Caki2 (cell line): ENCODE data around the gene GRIN2C. TPM values are rescaled to one million over a fixed set of nuclear protein-coding genes. Genes with fewer than 3 reads are reported as not detected.

Experiments used
- DNase-seq: peaks from one replicate; pipeline ENCODE4 v3.0.0-alpha.2; 2015; ENCODE audit warnings: low read depth
- in situ Hi-C: cut with HindIII; loops from 2 replicates; pipeline ENCODE4 v1.10.0; 2016; ENCODE audit warnings: low sequenced_read_pairs, low pct_unique_long_range_greater_than_20kb, mixed read lengths
- total RNA-seq: library from RNA; depleted of rRNA; stranded (reverse); fragments of >200 nt; shearing (Covaris generic); gene quantifications from 2 replicates; pipeline ENCODE4 v1.2.3, GENCODE V29; 2014; ENCODE audit warnings: low replicate concordance; rRNA removed

The GRIN2C gene
- total RNA-seq, 1 experiment from 2014 or later, result 0.51 TPM

- in situ Hi-C loops, result no loop called here
- no peak for DNase-seq
These were observed 64.2 kb downstream of the GRIN2C start for GRCh38 chr17:74795327-74796020.

GRCh38 chr17:74792586-74793105 is 67.0 kb downstream of the GRIN2C start:
- no peak for DNase-seq
- in situ Hi-C loops, result no loop called here

Other genes starting within 250 kb of the GRIN2C start
- gene CD300E, start 236.1 kb downstream of the GRIN2C start, total RNA-seq, result not detected in 2 replicates
- gene CD300LF, start 147.0 kb downstream of the GRIN2C start, total RNA-seq, result not detected in 2 replicates
- not detected in 2 replicates for gene RAB37, start 122.6 kb downstream of the GRIN2C start, total RNA-seq
- gene NHERF1, start 111.3 kb downstream of the GRIN2C start, total RNA-seq, result 5.2 and 21.0 TPM in 2 replicates
- gene NAT9, start 83.5 kb downstream of the GRIN2C start, total RNA-seq, result 36.6 and 36.8 TPM in 2 replicates
- 99.8 and 108 TPM in 2 replicates for gene FDXR, start 13.1 kb upstream of the GRIN2C start, total RNA-seq
- not detected in 2 replicates for gene FADS6, start 33.7 kb upstream of the GRIN2C start, total RNA-seq
- gene USH1G, start 63.4 kb upstream of the GRIN2C start, total RNA-seq, result not detected in 2 replicates
- not detected in 2 replicates for gene OTOP2, start 64.4 kb upstream of the GRIN2C start, total RNA-seq
- gene OTOP3, start 76.0 kb upstream of the GRIN2C start, total RNA-seq, result not detected in 2 replicates
- gene HID1, start 112.9 kb upstream of the GRIN2C start, total RNA-seq, result 0.10 TPM in 1 of 2 replicates, not detected in the other
- 32.7 and 33.6 TPM in 2 replicates for gene CDR2L, start 127.7 kb upstream of the GRIN2C start, total RNA-seq
- 58.8 and 82.1 TPM in 2 replicates for gene MRPL58, start 152.8 kb upstream of the GRIN2C start, total RNA-seq
- gene ATP5PD, start 187.1 kb upstream of the GRIN2C start, total RNA-seq, result 289 and 430 TPM in 2 replicates
- gene KCTD2, start 187.3 kb upstream of the GRIN2C start, total RNA-seq, result 17.9 and 26.6 TPM in 2 replicates
- 3.0 and 4.4 TPM in 2 replicates for gene SLC16A5, start 228.1 kb upstream of the GRIN2C start, total RNA-seq